ENCODE results near the gene HSD3B2.

Gene HSD3B2

GRCh38 chr1:119449971-119450370, 35.0 kb downstream of the HSD3B2 start:
- no peak for TF ChIP-seq CTCF (IDR thresholded peaks at IDR 0.05; ENCODE audit: insufficient read depth, missing control alignments)
- no peak for FAIRE-seq
- no peak for DNase-seq (ENCODE audit: insufficient read length, low spot score)

- no peak for TF ChIP-seq CTCF (IDR thresholded peaks at IDR 0.05; ENCODE audit: insufficient read depth, missing control alignments)
- no peak for FAIRE-seq
- DNase-seq (ENCODE audit: insufficient read length, low spot score) = no peak
These were observed 36.2 kb downstream of the HSD3B2 start for GRCh38 chr1:119451158-119451557.

GRCh38 chr1:119452091-119452490, 37.1 kb downstream of the HSD3B2 start:
- DNase-seq (ENCODE audit: insufficient read length, low spot score) (no peak), FAIRE-seq (no peak)
- no peak for TF ChIP-seq CTCF (IDR thresholded peaks at IDR 0.05; ENCODE audit: insufficient read depth, missing control alignments)

- no peak for DNase-seq (ENCODE audit: insufficient read length, low spot score)
These were observed 38.1 kb downstream of the HSD3B2 start for GRCh38 chr1:119453021-119453420.

GRCh38 chr1:119462964-119463363, 48.0 kb downstream of the HSD3B2 start:
- no peak for TF ChIP-seq CTCF (IDR thresholded peaks at IDR 0.05; ENCODE audit: insufficient read depth, missing control alignments)
- FAIRE-seq = no peak
- DNase-seq (ENCODE audit: insufficient read length, low spot score) = no peak

More at GRCh38 chr1:119453021-119453420, 38.1 kb downstream of the HSD3B2 start:
- TF ChIP-seq CTCF (IDR thresholded peaks at IDR 0.05; ENCODE audit: insufficient read depth, missing control alignments) = no peak
- no peak for FAIRE-seq

GRCh38 chr1:119463569-119463968, 48.6 kb downstream of the HSD3B2 start:
- DNase-seq (ENCODE audit: insufficient read length, low spot score) = no peak
- no peak for TF ChIP-seq CTCF (IDR thresholded peaks at IDR 0.05; ENCODE audit: insufficient read depth, missing control alignments)
- FAIRE-seq = no peak

- no peak for FAIRE-seq
- DNase-seq (ENCODE audit: insufficient read length, low spot score) = no peak
- no peak for TF ChIP-seq CTCF (IDR thresholded peaks at IDR 0.05; ENCODE audit: insufficient read depth, missing control alignments)
These were observed 51.5 kb downstream of the HSD3B2 start for GRCh38 chr1:119466445-119466844.
